Measurements from ENCODE around the gene WIPF1.

DNA sequence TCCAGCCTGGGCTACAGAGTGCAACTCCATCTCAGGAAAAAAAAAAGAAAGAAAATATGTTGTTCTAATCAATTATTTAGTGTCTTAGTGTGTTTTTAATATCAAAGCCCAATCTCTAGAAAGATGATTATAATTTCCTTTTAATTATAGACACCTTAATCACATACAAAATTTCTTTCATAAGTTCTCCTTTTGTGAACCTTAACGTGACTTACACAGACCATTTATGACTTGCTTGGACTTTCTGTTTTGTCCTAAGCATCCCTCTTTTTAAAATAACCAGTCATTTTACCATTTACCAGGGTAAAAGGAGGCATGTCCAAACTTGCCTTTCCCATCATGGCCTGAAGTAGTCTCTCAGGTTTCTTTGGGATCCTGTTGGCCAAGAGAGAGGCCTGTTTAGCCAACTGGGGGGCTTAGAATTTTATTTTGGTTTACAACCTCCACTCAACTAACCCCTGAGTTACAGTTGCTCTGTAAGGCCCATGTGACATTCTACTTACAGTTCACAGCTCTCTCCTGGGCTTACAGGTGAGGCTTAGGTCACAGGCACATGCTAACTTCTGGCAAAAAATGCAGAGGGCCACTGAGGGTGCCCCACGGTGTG lies 86.9 kb downstream of the WIPF1 start:
- TF ChIP-seq, protein P1, sequence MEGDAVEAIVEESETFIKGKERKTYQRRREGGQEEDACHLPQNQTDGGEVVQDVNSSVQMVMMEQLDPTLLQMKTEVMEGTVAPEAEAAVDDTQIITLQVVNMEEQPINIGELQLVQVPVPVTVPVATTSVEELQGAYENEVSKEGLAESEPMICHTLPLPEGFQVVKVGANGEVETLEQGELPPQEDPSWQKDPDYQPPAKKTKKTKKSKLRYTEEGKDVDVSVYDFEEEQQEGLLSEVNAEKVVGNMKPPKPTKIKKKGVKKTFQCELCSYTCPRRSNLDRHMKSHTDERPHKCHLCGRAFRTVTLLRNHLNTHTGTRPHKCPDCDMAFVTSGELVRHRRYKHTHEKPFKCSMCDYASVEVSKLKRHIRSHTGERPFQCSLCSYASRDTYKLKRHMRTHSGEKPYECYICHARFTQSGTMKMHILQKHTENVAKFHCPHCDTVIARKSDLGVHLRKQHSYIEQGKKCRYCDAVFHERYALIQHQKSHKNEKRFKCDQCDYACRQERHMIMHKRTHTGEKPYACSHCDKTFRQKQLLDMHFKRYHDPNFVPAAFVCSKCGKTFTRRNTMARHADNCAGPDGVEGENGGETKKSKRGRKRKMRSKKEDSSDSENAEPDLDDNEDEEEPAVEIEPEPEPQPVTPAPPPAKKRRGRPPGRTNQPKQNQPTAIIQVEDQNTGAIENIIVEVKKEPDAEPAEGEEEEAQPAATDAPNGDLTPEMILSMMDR (IDR thresholded peaks at IDR 0.05) = no peak
- no peak for TF ChIP-seq POLR2A (IDR thresholded peaks at IDR 0.05)

Data from body of pancreas (tissue), 4 donors.